ENCODE measurements around the gene ANKRD11. TPM values are rescaled to one million over a fixed set of nuclear protein-coding genes. Genes with fewer than 3 reads are reported as not detected.
A peak's percentile ranks its signal among the peaks of the same experiment; 100 is the strongest.

The ANKRD11 gene
- total RNA-seq, 2 experiments from 2014 or later, result 174 to 177 TPM

DNA sequence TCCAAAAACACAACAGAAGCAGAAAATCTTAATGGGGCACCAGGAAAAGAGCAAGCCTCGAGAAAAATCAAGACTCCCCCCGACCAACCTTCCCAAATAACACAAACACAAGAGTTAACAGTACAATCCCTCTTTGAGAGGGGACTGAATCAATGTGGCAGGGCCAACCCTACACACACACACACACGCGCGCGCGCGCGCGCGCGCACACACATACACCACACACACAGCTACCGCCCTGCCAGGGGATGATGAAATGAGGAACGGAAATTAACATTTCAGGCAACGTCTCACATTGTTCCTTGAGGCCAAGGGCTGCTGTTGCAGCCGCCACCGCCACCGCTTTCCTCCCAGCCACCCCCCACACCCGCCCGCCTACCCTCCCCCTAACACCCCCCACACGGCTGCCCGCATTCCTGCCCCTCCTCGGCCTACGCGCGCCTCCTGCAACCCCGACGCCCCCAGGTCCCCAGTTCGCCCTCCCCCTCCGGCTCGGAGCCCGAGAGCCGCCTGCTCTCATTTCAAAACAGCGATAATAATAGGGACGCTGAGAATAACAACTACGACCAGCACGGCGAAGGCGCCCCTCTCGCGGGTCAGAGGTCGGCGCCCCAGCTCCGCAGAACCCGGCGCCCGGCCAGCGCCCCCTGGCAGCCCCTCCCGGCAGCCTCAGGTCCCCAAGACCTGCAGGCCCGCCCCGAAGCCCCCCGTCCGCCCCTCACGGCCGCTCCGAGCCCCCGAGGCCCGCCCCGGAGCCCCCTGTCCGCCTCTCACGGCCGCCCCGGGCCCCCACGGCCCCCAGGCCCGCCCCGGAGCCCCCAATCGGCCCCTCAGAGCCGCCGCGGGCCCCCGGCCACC is 1.1 kb downstream of the ANKRD11 start:
- H3K36me3 Mint-ChIP-seq (ENCODE audit: low read depth), result peaks cover 22% of the 10 kb centered on the region
- CTCF ChIA-PET, result no interaction called here
- intact Hi-C loops (cut with micrococcal nuclease), result loop anchor here (1.0 to 2.0 kb wide), 3 partner anchors 48 to 242 kb away; no protein-coding TSS in a partner anchor
- peak overlapping the region; percentile 98 for H3K27ac Mint-ChIP-seq
- peaks cover 64% of the 10 kb centered on the region for H3K4me1 Mint-ChIP-seq (ENCODE audit: low read depth)
- no peaks in the 10 kb centered on the region for H3K9me3 Mint-ChIP-seq
- DNase-seq, result peak; percentile 90
- no peaks in the 10 kb centered on the region for H3K27me3 Mint-ChIP-seq (ENCODE audit: low read depth)
- H3K4me3 Mint-ChIP-seq, result peak overlapping the region; percentile 96

DNA sequence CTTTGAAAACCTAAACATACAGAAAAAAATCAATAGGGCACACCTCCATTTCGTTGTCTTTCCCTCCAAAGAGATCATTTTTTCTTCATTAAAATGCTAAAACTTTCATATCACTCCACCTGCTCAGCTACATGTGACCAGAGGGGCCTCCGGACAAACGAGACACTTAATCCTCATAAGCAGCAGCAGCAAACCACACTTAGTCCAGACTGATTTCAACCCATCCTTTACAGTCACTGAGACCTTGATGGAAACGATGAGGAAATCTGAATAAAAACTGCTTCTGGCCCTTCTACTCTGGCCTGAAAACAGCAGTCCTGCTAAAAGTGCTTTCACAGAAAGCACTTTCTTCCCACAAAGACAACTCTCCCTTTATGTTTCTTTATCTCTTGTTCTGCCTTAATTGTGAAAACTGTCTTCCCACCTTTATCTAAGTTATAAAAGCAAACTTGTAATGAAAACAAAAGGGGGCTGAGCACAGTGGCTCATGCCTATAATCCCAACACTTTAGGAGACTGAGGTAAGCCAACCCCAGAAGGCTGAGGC is 4.6 kb downstream of the ANKRD11 start:
- H3K27ac Mint-ChIP-seq, result peak overlapping the region; percentile 96
- DNase-seq, result no peak
- H3K27me3 Mint-ChIP-seq (ENCODE audit: low read depth), result no peaks in the 10 kb centered on the region
- CTCF ChIA-PET, result interaction anchor here (1.1 kb wide), 1 partner anchor 171 kb away, joined by 4 read pairs; no protein-coding TSS in a partner anchor
- peak overlapping the region; percentile 36 for H3K4me3 Mint-ChIP-seq
- no peaks in the 10 kb centered on the region for H3K9me3 Mint-ChIP-seq
- intact Hi-C loops (cut with micrococcal nuclease), result loop anchor here (1.0 to 2.0 kb wide), 2 partner anchors 77 to 124 kb away; no protein-coding TSS in a partner anchor
- peaks cover 79% of the 10 kb centered on the region for H3K4me1 Mint-ChIP-seq (ENCODE audit: low read depth)
- H3K36me3 Mint-ChIP-seq (ENCODE audit: low read depth), result peaks cover 43% of the 10 kb centered on the region

DNA sequence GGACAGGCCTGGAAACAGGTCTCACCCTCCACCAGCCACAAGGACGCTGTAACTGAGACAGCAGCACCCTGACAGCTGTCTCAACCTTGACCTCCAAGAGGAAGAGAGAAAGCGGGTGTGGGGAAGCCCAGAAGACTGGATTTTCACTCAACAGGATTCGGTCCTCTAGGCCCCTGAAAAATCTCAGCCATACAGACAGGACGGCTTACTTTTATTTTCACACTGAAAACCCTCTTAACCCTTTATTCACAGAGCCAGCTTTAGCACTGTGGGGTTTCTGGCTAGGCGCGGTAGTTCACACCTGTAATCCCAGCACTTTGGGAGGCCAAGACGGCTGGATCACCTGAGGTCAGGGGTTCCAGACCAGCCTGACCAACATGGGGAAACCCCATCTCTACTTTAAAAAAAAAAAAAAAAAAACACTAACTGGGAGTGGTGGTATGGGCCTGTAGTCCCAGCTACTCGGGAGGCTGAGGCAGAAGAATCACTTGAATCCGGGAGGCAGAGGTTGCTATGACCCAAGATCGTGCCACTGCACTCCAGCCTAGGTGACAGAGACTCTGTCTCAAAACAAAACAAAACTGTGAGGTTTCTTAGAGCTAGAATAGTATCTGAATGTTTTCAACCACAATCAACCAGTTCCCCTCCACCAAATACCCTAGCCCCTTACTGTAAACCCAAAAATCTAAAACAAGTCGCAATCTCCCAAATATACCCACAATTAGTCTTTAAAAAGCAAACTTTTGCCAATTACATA is 5.3 kb downstream of the ANKRD11 start:
- Mint-ChIP-seq H3K4me3 (peak overlapping the region; percentile 57), H3K4me1 (ENCODE audit: low read depth) (peaks cover 84% of the 10 kb centered on the region), H3K27me3 (ENCODE audit: low read depth) (no peaks in the 10 kb centered on the region), H3K27ac (peak overlapping the region; percentile 96), H3K9me3 (no peaks in the 10 kb centered on the region), H3K36me3 (ENCODE audit: low read depth) (peaks cover 43% of the 10 kb centered on the region)
- intact Hi-C loops (cut with micrococcal nuclease), result loop anchor here (1.0 to 2.0 kb wide), 5 partner anchors 63 to 169 kb away; no protein-coding TSS in a partner anchor
- CTCF ChIA-PET, result interaction anchor here (1.1 kb wide), 1 partner anchor 170 kb away, joined by 4 read pairs; no protein-coding TSS in a partner anchor
- peak; percentile 68 for DNase-seq

DNA sequence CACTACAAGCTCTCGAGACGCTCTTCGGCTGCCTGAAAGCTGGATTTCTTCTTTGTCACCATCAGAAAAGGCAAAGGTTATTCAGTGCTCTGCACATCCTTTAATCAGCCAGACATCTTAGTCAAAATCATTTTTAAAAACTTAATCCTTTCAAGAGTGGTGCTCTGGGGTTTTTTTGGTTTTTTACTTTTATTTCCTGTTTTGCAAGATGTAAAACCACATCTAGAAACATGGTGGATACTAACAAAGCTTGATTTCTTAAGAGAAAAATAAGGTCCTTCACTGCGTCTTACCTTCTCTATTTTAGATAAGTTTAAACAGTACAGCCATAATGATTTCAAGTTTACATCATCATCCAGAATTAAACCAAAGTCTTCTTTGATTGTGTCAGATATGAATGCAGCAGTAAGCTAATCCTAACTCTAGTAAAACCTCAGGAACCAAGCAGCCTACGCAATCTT is 6.3 kb downstream of the ANKRD11 start:
- intact Hi-C loops (cut with micrococcal nuclease), result loop anchor here (1.0 to 2.0 kb wide), 4 partner anchors 62 to 168 kb away; no protein-coding TSS in a partner anchor
- H3K36me3 Mint-ChIP-seq (ENCODE audit: low read depth), result peaks cover 43% of the 10 kb centered on the region
- no peaks in the 10 kb centered on the region for H3K27me3 Mint-ChIP-seq (ENCODE audit: low read depth)
- CTCF ChIA-PET, result interaction anchor here (0.7 to 1.4 kb wide), 3 partner anchors 23 to 45 kb away, joined by 3 read pairs; partner anchors contain the start of gene SPG7
- peaks cover 90% of the 10 kb centered on the region for H3K4me1 Mint-ChIP-seq (ENCODE audit: low read depth)
- DNase-seq, result no peak
- H3K27ac Mint-ChIP-seq, result peak overlapping the region; percentile 96
- no peaks in the 10 kb centered on the region for H3K9me3 Mint-ChIP-seq
- H3K4me3 Mint-ChIP-seq, result peak overlapping the region; percentile 57

DNA sequence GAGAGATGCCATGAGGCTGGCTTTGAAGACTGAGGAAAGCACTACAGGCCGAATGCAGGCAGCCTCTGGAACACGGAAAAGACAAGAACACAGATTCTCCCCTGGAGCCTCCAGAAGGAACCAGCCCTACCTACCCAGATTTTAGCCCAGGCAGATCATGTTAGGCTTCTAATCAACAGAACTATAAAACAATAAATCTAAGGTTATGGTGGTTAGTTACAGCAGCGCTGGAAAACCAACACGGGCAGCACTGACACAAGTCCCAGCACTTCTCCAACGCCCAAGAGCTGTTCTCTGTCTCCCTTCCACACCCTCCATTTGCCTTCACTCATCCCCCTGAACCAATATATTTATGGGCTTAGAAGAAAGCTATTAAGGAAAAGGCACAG is 7.5 kb downstream of the ANKRD11 start:
- Mint-ChIP-seq H3K36me3 (ENCODE audit: low read depth) (peaks cover 37% of the 10 kb centered on the region), H3K4me1 (ENCODE audit: low read depth) (peaks cover 92% of the 10 kb centered on the region), H3K9me3 (no peaks in the 10 kb centered on the region), H3K4me3 (peak overlapping the region; percentile 32), H3K27ac (peak overlapping the region; percentile 65), H3K27me3 (ENCODE audit: low read depth) (no peaks in the 10 kb centered on the region)
- no peak for DNase-seq
- intact Hi-C loops (cut with micrococcal nuclease), result no loop called here
- CTCF ChIA-PET, result interaction anchor here (0.6 to 1.1 kb wide), 2 partner anchors 8 to 47 kb away, joined by 3 read pairs; no protein-coding TSS in a partner anchor

DNA sequence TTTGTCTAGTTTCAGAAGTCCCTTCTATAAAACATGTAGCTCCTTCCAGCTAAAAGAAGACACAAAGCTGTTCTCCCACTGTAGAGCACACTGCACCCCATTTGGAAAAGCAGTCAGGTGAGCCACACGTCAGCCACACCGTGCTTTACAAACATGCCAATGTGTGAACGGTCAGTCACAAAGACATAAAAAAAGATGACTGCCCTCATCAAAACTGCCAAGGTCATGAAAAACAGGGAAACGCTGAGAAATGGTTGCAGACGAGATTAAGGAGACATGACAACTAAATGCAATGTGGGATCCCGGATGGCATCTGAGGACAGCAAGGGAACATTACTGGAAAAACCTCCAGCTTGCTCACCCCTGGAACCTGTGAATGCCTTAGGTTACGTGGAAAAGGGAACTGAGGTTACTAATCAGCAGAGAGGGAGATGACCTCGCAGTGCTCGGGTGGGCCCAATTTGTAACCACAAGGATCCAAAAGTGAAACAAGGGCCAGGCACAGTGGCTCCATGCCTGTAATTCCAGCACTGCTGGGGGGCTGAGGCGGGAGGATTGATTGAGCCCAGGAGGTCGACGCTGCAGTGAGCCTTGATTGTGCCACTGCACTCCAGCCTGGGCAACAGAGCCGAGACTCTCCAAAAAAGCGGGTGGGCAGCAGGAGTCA is 8.1 kb downstream of the ANKRD11 start:
- DNase-seq, result no peak
- Mint-ChIP-seq H3K36me3 (ENCODE audit: low read depth) (peaks cover 36% of the 10 kb centered on the region), H3K27ac (peak overlapping the region; percentile 65), H3K27me3 (ENCODE audit: low read depth) (no peaks in the 10 kb centered on the region), H3K4me3 (no peak overlapping the region), H3K4me1 (ENCODE audit: low read depth) (peaks cover 92% of the 10 kb centered on the region), H3K9me3 (no peaks in the 10 kb centered on the region)
- CTCF ChIA-PET, result interaction anchor here (0.6 to 1.1 kb wide), 2 partner anchors 8 to 47 kb away, joined by 3 read pairs; no protein-coding TSS in a partner anchor
- intact Hi-C loops (cut with micrococcal nuclease), result no loop called here

DNA sequence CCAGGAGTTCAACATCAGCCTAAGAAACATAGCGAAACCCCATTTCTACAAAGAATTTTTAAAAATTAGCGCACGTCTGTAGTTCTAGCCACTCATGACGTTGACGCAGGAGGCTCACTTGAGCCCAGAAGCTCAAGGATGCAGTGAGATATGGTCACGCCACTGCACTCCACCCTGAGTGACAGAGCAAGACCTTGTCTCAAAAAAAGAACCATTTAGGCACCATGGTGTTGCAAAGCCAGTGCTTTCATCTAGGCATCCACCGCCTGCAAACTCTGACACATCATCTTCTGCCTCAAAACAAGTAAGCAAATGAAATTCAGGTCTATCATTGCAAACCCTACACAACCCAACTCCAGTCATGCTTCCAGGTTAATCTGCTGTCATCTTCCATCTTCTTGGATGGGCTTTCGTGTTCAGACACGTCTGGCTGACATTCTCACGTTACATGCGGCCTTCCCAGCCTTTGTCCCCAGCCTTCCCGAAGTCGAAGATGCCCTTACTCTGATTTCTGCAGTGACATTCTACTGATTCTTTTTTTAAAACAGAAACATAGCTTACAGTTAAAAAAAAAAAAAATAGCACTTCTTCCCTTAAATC is 8.9 kb downstream of the ANKRD11 start:
- no peak for DNase-seq
- peak overlapping the region; percentile 65 for H3K27ac Mint-ChIP-seq
- no peaks in the 10 kb centered on the region for H3K9me3 Mint-ChIP-seq
- H3K27me3 Mint-ChIP-seq (ENCODE audit: low read depth), result no peaks in the 10 kb centered on the region
- peaks cover 92% of the 10 kb centered on the region for H3K4me1 Mint-ChIP-seq (ENCODE audit: low read depth)
- CTCF ChIA-PET, result no interaction called here
- H3K36me3 Mint-ChIP-seq (ENCODE audit: low read depth), result peaks cover 34% of the 10 kb centered on the region
- intact Hi-C loops (cut with micrococcal nuclease), result no loop called here
- H3K4me3 Mint-ChIP-seq, result no peak overlapping the region

DNA sequence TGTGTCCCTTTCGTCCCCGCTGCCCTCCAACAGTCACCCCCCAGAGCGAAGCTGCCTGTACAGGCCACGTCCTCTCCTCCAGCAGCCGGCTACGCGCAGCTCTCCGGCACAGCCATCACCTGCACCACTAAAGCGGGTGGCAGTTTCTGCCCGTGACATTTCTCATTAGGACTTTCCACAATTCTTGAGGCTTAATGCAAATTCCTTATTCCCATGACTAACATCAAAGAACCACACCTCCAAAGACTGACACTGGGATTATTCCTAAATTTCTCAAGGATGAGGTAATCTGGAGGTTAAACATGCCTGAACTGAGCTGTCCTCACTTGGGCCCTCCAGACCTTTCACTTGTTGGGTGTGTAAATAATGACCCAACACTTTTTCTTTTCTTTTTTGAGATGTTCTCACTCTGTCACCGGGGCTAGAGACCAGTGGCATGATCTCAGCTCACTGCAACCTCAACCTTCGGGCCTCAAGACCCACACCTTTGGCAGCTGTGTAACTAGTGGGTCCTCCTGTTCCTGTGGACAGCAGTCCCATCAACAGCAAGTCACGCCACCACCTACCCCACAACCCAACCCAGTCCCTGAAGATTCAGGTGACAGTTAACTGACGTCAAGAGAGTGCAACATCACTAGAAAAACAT is 11.7 kb downstream of the ANKRD11 start:
- no peak for DNase-seq
- no peaks in the 10 kb centered on the region for H3K9me3 Mint-ChIP-seq
- H3K36me3 Mint-ChIP-seq (ENCODE audit: low read depth), result peaks cover 28% of the 10 kb centered on the region
- H3K4me1 Mint-ChIP-seq (ENCODE audit: low read depth), result peaks cover 93% of the 10 kb centered on the region
- CTCF ChIA-PET, result no interaction called here
- H3K27me3 Mint-ChIP-seq (ENCODE audit: low read depth), result no peaks in the 10 kb centered on the region
- peak overlapping the region; percentile 76 for H3K27ac Mint-ChIP-seq
- H3K4me3 Mint-ChIP-seq, result peak overlapping the region; percentile 36
- intact Hi-C loops (cut with micrococcal nuclease), result no loop called here

DNA sequence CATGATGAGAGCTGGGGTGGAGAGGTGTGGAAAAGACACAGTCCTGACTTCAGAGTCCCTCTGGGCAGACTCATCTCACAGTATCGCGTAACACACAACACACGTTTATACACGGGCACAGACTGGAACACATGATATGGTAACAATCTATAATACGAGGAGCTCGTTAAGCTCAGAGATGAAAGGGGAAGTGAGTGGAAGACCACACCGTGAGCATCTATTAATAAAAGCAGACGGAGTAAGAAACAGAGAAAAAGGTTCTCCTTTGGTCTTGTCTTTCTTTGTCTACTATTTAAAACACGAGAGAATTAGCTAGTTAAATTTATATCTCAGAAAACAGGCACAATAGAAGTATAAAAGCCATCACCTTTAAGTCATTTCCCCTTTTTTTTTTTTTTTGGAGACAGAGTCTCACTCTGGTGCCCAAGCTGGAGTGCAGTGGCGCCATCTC is 13.5 kb downstream of the ANKRD11 start:
- Mint-ChIP-seq H3K4me1 (ENCODE audit: low read depth) (peaks cover 94% of the 10 kb centered on the region), H3K9me3 (no peaks in the 10 kb centered on the region), H3K27ac (peak overlapping the region; percentile 38), H3K36me3 (ENCODE audit: low read depth) (peaks cover 16% of the 10 kb centered on the region), H3K27me3 (ENCODE audit: low read depth) (no peaks in the 10 kb centered on the region), H3K4me3 (no peak overlapping the region)
- intact Hi-C loops (cut with micrococcal nuclease), result no loop called here
- no peak for DNase-seq
- CTCF ChIA-PET, result interaction anchor here (0.5 to 1.7 kb wide), 3 partner anchors 31 to 127 kb away, joined by 3 read pairs; no protein-coding TSS in a partner anchor

DNA sequence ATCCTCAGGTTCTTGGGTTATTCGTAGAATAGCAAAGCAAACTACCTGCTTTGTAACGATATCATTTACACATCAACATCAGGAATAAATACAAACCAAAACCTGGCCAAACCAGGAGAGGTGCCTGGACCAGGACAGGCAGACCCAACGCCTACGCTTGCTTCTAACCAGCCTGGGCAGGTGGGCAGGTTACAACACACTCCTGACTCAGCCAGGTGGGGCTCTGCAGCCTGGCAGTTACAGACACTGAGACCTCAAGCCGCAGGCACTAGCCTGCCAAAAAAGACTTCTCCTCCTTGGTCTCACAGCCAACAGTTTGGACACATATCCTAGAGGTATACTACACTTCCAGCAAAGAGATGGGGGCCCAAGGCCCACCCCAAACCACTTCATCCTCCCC is 14.0 kb downstream of the ANKRD11 start:
- peaks cover 94% of the 10 kb centered on the region for H3K4me1 Mint-ChIP-seq (ENCODE audit: low read depth)
- H3K36me3 Mint-ChIP-seq (ENCODE audit: low read depth), result peaks cover 16% of the 10 kb centered on the region
- intact Hi-C loops (cut with micrococcal nuclease), result no loop called here
- DNase-seq, result no peak
- no peaks in the 10 kb centered on the region for H3K9me3 Mint-ChIP-seq
- peak overlapping the region; percentile 38 for H3K27ac Mint-ChIP-seq
- no peak overlapping the region for H3K4me3 Mint-ChIP-seq
- no peaks in the 10 kb centered on the region for H3K27me3 Mint-ChIP-seq (ENCODE audit: low read depth)
- CTCF ChIA-PET, result interaction anchor here (1.7 kb wide), 1 partner anchor 30 kb away, joined by 3 read pairs; no protein-coding TSS in a partner anchor

DNA sequence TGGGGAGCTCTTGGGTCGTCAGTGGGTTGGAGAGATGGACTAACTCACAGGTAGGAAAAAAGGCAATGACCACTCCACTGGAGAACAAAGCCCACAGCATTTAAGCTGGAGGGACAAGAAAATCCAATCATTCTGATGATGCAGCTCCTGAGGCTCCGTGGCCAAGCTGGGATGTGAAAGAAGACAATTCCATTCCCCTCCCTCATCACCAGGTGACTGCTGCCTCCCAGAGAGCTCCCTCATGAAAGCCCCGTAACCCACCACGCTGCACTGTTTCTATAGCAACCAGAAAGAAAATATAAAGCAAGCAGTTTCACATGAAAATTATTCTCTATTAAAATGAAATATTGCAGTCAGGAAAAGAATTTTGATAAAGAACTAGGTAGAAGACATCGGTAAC is 15.2 kb downstream of the ANKRD11 start:
- intact Hi-C loops (cut with micrococcal nuclease), result no loop called here
- peaks cover 90% of the 10 kb centered on the region for H3K4me1 Mint-ChIP-seq (ENCODE audit: low read depth)
- H3K27ac Mint-ChIP-seq, result no peak overlapping the region
- DNase-seq, result no peak
- CTCF ChIA-PET, result interaction anchor here (0.6 kb wide), 1 partner anchor 929 kb away, joined by 3 read pairs; no protein-coding TSS in a partner anchor
- H3K4me3 Mint-ChIP-seq, result no peak overlapping the region
- no peaks in the 10 kb centered on the region for H3K27me3 Mint-ChIP-seq (ENCODE audit: low read depth)
- H3K9me3 Mint-ChIP-seq, result no peaks in the 10 kb centered on the region
- peaks cover 18% of the 10 kb centered on the region for H3K36me3 Mint-ChIP-seq (ENCODE audit: low read depth)
